C1 segment of cervical spinal cord (tissue), 14 donors: ENCODE results near the gene MYO3B.
"Not testable (repeated sequence)": the region's sequence is repeated elsewhere in the genome, so short reads cannot be mapped to it uniquely, and the experiment has no call there.

Experiments used
- DNase-seq, 14 donors: peaks; one replicate each; lab custom pipeline; 2025; lab: John Stamatoyannopoulos, UW

The MYO3B gene

DNA sequence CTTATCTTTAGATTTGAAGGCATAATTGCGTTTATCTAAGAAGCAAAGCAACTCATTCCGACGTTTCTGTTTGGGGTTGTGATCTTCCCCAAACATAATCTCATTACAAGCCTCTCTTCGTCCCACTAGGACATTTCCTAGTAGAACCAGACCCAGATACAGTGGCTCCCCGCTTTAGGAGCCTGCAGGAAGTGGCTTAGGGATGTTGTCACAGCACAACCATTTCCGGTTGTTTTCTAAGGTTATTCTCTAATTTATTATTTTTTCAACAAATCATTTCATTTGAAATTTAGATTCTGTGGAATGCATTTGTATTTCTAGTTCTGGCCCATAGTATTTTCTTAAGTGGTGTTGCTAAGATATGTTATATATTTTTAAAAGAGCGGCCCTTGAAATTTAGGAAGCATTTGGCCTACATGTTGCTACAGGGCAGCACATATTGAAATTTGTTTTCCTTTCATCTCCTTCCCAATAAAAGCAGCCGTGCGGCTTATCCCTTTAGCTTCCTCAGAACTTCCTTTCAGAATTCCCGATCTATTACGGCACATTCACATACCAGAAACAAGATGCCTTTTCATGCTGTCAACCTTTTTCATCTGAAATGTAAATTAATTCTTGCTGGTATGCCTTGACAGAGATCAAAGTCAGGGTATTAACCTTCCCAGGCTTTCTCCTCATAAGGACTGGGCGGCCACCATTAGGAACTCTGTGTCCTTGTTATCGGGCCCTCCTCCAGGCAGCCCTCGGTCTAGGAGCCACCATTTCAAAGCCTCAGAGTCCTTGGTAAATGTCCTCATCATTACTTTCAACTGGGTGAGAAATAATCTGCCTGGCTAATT is 326.2 kb downstream of the MYO3B start:
- DNase-seq, result no peak

DNA sequence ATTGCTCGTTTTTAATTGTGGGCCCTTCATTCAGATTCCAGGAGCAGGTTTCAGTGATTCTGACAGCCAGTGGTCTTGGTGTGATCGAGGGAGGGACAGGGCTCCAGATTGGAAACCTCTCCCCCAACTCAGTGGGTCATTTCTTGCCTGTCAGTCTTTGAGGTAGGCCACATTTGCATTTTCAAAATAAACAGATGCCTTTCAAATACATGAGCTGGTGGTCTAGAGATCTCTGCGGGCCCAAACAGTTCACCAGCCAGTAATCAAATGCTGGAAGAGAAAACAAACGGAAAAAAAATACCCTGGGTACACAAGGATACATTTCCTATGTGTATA is 326.8 kb downstream of the MYO3B start:
- DNase-seq, result no peak

DNA sequence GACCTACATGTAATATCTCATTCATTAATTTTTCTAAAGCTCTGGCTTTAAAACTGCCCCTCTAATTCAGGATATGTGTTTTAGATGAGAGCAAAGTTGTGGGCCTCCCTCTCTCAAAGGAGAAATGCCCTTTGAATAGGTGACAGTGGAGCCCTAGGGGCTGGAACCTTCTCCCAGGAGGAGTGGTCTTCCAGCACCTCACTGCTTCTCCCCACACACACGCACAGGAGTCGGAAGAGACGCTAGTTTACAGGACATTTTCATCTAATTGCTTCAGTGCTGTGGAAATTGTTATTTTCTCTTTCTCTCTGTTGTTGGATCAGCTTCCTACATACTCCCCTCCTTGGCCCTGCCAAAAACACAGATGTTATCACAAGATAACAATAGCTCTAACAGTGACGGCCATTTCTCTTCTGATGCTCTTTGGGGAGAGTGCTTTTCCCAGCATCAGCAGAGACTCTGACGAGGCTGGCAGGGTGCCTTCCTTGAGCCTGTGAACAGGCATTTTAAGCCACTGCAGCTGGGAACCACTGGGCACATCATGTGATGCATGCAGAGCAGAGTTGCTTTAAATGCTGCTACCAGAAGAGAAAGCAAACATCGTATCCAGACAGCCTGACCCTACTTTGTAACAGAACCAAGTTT is 327.8 kb downstream of the MYO3B start:
- DNase-seq, result peak in 12 of 14 donors; percentile 1 to 82 (median 68)

DNA sequence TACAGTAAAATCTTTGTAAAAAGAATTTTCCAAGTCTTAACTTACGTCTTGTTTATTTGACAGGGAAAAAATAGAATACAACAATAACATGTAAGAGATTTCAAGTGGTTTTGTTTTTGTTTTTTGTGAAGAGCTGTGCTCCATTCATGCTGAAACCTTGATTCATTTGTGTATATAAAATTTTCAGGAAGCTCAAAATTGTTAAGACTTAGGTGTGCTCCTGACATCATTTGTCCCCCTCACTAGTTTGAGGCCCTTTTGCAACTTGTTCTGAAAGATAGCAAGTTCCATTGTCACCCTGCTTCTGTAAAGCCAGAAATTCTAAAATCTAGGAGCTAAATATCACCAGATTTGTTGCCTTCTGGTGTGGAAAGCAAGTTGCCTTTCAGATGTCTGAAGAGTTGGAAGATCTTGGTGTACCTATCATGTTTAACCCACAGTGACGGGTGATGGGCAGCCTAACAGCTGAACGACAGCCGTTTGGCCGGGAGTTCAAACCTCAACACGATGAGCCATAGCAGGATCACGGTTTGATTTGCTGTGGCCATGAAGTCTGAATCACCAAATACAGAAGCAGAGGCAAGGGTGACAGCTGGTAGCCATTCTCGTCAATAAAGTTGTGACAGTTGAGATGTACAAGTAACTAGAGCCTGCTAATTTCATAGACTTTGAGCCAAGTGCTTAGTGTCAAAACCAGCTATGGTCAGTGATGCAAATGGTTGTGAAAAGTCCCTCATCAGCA is 331.7 kb downstream of the MYO3B start:
- DNase-seq, result no peak

DNA sequence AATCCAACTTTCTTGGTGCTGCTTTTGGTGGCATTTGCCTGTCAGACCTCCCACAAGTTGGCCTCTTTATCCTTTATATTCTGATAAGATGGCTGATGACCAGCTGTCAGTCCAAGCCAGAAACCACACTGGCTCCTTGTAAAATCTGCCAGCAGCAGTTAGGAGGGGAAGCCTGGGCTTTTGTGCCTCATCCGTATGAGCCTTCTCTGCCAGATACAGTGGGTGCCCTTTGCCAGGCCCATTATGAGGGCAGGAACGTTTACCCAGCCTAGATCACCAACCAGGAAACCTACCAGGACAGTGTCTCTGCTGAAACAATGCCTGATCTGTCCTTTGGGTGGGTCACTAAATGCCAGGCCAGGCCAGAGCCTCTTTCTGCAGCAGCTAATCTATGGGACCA is 334.3 kb downstream of the MYO3B start:
- DNase-seq, result peak in 9 of 14 donors; percentile 5 to 59 (median 37)

DNA sequence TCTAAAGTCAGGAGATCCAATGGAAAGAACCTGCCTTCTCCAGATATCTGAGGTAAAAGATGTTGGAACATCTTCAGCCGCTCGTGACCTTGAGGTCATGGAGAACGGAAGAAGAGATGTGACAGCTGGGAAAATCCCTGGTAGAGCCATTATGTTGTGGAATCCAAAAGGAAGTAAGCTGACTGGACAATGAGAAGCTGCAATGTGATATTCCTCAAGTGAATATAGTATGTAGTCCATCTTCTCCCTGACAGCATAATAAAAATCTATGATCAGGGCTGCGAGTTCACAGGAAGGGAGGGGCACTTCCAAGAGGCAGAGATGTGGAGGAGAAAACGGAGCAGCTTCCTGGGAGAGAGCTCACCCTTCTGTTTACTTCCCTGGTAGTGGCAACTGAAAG is 336.2 kb downstream of the MYO3B start:
- no peak for DNase-seq

DNA sequence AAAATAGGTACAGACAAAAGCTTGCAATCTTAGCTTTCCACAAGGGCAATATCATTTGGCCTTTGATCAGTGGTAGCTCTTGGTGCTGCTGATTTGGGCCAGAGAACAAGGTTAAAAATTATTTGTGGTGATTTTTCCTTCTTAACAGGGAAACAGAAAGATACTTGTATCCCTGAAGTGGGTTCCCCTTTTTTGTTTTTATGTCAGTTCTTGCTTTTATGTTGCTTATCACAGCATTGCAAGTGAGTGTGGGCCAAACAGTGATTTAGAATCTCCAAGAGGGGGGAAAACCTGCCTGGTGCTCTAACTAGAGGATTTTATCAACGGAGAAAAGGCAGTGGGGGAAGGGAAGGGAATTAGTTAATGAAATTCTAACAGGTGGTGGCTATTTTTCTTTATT is 339.6 kb downstream of the MYO3B start:
- DNase-seq, result no peak

DNA sequence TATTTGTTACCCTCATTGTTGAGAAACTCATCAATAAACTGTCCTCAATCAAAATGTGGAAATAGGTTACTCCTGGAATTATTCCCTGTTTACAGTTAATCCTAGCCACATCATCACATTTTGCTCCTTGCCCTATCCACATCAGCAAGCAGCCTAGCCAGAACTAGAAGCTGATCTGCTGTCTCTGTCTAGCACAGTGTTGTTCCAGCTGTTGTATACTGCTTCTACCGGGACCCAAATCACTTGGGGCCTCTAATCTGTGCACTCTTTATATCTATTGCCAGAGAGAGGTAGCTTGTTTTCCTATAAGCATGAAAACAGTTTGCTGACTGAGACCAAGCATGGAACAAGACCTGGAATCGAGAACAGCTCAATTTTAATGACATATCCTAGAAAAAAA is 341.0 kb downstream of the MYO3B start:
- DNase-seq, result no peak

DNA sequence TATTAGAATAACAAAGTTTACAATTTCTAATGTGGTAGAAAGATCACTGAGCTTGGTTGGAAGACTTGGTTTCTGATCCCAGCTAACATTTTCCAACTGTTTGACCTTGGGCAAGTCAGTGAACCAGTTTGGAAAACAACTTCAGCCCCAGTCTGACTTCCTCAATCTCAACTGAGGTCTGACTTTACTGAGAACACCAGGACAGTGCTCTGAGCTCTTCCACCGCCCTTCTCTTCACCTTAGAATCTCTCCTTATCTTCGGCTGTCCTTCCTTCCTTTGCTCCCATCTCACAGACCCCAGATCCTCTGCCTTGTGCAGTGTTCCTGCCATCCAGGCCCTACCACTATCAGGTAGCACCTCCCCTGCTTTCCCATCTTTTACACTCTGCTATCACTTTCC is 343.4 kb downstream of the MYO3B start:
- no peak for DNase-seq

DNA sequence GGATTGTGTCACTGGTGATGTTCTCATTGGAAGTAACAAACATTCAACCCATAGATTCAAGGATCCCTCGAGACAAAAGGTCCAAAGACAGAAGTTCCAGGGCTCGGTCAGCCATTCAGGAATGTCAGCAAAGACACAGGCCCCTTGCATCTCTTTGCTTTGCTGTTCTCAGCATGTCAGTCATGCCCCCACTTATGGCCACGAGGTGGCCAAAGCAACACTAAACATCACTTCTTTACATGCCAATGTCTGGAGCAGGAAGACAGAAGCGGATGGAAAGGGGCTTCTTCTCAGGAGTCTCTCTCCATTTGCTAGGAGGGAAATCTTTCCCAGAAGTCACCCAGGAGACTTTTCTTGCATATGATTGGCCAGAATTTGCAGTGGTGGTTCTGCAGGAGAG is 345.6 kb downstream of the MYO3B start:
- no peak for DNase-seq

DNA sequence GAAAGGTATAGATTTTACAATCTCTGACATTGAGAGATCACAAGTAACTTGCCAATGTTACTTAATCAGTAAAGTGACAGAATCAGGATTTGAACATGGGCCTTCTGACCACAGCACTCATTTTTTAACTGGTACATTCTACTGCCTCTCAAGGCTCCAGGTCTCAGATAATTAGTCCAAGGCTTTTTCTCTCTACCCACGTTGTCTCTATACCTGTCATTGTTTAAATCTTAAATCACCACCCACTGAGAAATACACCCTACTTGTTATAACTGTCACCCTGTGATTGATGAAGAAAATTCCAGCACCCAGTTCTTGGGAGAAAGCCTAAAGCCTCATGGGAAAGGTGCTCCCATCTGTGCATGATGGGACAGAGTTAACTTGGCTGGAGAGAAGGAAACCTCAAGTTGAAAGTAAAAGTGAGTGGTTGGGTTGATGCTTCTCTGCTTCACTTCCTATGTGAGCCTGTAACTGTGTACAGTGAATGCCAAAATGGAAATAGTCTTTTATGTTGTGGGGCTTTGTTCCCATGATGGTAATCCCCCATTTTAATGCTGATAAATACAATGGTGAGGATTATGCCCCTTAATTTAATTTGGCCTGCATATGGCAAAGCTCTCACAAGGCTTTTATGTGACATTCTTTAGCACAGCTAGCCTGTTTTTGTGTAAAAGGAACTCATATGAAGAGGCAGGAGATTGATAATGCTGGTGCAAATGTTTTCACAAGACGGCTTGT is 347.1 kb downstream of the MYO3B start:
- no peak for DNase-seq

DNA sequence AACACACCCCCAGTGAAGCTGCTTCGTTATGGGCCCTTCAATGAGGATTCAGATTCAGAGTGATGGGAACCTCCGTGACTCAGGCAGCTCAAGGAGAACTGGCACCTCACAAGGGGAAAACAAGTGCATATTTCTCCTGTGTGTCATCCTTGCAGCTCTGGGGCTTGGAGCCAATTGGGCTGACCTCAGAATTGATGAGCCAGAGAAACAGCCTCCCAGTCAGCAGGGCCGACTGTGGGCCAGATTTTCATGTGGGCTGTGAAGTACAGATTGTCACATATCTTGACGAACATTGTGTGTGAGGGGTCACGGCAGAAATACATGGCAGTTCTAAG is 347.6 kb downstream of the MYO3B start:
- peak in 3 of 14 donors; percentile 8 to 70 (median 37) for DNase-seq

DNA sequence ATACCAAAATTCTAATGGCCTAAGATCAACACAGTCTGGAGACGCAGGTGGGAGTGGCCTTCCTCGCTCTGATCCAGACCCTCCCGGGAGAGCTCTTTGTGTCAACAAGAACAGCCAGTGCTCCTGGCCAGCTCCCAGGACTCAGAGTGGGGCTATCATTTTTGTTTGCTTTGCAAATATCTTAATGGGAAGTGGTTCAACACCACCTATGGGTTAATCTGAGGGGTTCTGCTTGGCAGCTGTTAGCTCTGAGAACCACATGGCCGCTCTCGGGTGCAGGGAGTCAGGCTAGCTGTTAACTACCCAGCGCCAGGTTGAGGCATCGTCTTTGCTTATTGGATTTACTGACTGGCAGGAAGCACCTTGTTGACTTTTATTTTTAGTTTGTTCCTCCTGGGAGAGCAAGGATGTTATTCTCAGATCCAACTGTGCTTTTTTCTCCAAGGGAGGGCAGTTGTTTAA is 352.4 kb downstream of the MYO3B start:
- peak in 6 of 14 donors; percentile 2 to 20 (median 11) for DNase-seq

DNA sequence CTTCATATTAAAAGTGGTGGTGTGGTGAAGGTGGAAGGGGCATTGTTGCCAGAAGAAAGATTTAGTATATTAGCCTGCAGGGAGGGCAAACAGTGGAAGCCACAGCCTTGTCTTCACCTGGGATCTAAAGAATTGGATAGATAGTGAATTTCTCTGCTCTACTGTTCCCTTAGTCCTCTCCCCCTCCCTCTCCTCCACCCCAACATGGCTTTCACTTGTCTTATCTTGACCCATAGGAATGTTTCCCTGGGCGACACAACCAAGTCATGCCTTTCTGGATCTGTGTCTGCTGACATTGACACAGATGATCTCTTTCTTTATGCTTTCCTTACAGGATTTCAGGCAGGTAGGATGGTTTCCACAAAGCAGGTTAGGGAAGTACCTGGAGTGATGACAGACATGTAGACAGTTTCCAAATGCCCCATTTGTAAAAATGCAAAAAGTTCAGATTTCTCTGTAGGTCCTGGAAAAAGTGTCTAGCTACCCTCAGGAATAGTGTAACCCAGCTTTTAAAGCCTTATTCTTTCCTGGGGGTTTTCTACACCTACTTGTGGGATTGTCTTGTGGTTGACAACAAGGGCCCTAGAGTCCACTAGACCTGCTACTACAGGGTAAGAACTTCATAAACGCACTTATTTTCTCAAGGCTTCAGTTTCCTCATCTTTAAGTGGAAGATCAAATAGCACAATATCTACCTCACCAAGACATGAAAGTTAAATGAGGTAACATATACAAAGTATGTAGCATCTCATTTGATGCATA is 353.0 kb downstream of the MYO3B start:
- DNase-seq, result no peak

DNA sequence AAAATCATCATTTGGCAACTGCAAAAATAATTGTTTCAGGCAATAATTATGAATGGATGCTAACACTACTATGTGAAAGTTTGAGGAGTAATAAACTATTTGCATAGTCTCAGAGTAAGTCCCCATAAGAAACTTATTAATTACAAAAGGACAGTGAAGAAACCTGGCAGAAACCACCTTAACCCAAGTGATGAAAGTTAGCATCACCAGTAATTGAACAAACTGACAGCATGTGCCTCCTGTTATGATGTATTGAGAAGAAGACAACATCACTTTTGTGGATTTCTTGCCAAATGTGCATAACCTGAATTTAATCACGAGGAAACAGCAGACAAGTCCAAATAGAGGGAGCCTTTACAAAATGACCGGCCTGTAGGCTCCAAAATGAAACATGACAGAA is 353.9 kb downstream of the MYO3B start:
- no peak for DNase-seq

DNA sequence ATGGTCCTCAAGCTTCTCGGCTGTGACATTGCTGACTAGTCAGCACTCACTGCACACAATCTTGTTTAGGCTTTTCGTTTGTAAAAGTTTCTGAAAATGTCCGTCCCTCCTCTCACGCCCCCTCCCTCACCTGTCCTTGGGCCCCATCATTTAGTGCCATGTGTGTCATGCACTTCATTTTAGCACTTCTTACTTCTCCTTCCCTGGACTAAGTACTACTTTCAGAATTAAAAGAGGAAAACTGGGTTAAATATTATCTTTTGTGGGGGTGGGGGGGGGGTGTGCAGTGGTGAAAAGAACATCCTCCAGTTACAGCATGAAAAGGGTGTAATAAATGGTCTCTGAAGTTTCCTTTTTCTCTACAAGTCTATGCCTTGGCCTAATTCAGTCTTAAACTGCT is 355.2 kb downstream of the MYO3B start:
- DNase-seq, result no peak

DNA sequence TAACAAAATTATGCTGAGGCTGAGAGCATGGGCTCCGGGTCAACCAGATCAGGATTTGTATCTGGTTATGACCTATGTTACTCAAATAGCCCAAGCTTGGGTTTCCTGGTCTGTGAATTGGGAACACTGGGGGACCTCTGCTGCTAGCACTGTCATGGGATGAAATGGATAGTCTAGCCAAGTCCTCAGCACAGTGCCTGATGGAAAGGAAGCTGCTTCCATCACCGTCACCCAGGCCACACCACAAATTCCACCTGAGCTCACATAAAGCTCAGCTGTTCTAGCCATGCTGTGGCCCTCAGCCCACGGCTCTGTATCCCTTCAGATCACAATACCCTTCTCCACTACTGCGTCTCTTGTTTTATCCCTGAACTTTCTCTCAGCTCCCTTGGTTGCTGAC is 357.6 kb downstream of the MYO3B start:
- DNase-seq, result no peak

DNA sequence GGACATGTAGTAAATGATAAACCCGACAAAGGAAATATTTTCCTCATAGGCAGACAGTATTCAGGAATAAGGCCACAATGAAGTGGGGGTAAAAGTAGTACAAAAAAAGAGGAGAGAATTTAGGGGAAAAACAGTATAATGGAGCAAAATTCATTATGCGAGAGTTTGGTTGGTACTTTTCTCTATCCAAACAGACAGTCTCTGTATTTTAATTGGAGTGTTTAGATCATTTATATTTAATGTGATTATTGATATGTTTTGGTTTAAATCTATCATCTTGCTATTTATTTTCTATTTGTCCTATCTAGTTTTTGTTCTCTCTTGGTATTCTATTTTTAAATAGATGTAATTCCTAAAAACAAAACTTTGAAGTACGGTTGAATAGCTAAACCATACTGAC is 366.9 kb downstream of the MYO3B start:
- DNase-seq, result no peak

DNA sequence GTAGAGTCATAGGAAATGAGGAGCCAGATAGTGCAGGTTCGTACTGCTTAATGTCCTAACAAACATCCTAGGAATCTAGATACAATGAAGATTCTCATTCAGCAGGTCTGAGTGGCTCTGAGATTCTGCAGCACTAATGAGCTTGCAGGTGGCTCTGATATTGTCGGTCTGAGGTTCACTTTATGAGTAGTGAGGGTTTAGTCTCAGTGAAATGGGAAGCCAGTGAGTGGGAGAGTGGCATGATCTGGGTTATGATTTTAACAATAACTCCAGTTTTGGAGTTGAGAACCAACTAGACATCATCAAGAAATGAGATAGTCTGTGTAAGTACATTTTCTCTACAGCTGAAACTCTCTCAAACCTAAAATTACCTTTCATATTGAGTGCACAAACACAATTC is 370.4 kb downstream of the MYO3B start:
- no peak for DNase-seq

DNA sequence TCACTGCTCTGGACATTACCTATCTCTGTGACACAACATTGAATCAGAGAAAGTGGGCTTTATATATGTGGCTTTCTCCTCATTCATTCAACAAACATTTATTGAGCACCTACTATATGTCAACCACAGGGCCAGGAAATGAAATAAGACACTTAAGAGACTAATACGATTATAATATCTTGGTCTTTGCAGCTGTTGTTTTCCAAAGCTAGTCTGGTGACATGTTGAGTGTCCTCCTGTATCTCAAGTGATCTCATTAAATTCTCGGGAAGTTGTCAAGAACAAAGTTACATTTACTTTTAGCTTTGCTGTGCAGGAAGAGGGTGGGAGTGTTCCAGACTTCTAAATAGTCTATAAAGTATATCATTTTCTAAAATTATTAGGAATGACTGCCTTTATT is 372.6 kb downstream of the MYO3B start:
- DNase-seq, result no peak

DNA sequence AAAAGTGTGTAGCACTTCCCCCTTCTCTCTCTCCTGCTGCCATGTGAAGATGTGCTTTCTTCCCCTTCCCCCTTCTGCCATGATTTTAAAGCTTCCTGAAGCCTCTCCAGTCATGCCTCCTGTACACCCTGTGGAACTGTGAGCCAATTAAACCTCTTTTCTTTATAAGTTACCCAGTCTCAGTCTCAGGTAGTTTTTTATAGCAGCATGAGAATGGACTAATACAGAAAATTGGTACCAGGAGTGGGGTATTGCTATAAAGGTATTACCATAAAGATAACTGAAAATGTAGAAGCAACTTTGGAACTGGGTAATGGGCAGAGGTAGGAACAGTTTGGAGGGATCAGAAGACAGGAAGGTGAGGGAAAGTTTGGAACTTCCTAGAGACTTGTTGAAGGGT is 374.0 kb downstream of the MYO3B start:
- DNase-seq, result not testable (repeated sequence)
